Adrenal gland (tissue), 12 donors: Measurements from ENCODE around the gene POGZ. TPM values are rescaled to one million over a fixed set of nuclear protein-coding genes. Genes with fewer than 3 reads are reported as not detected.

Experiments used
- DNase-seq, 7 donors: peaks; one replicate each; pipeline ENCODE4 v3.0.0-alpha.2; 2019 to 2020
- H3K27ac ChIP-seq, 5 donors: fragments of 200-600 bp; sonication (generic) in 4 of 5; 1 replicate in 3 of 5; 2 replicates in 2 of 5; pipeline versions ENCODE4 v1.5.1 to v1.8.0; 2016 to 2020; ENCODE audit warnings: mild to moderate bottlenecking in 1 of 5
- H3K27me3 ChIP-seq: fragments of 200-600 bp; 2 replicates; pipeline ENCODE4 v1.8.0; 2021
- H3K36me3 ChIP-seq, 2 donors: fragments of 200-600 bp; replicated peaks in 1 of 2; 1 replicate in 1 of 2; 2 replicates in 1 of 2; pipeline versions ENCODE4 v1.5.1 to v1.8.0; 2018 to 2022
- H3K4me1 ChIP-seq, 2 donors: fragments of 200-600 bp; replicated peaks in 1 of 2; 1 replicate in 1 of 2; 2 replicates in 1 of 2; pipeline versions ENCODE4 v1.5.1 to v1.8.0; 2018 to 2021
- H3K4me3 ChIP-seq, 4 donors: fragments of 200-600 bp; sonication (generic) in 3 of 4; one replicate each; pipeline ENCODE4 v1.5.1; 2016 to 2018
- H3K9me3 ChIP-seq, 3 donors: fragments of 200-600 bp; sonication (generic) in 1 of 3; replicated peaks in 1 of 3; 1 replicate in 2 of 3; 2 replicates in 1 of 3; pipeline versions ENCODE4 v1.5.1 to v1.8.0; 2016 to 2021
- CTCF ChIP-seq, 6 experiments: fragments of 450-650 bp in 4 of 6; fragments of 200-600 bp in 2 of 6; sonication (generic) in 1 of 6; IDR thresholded peaks; 1 replicate in 5 of 6; 2 replicates in 1 of 6; pipeline versions ENCODE4 v1.5.1 to v1.8.0; 2016 to 2021; ENCODE audit warnings: antibody characterized with exemption in 6 of 6, mild to moderate bottlenecking in 2 of 6, moderate library complexity in 1 of 6
- POLR2A ChIP-seq, 2 donors: fragments of 450-650 bp; IDR thresholded peaks; one replicate each; pipeline ENCODE4 v1.6.1; 2017; ENCODE audit warnings: antibody characterized with exemption in 2 of 2, mild to moderate bottlenecking in 2 of 2, moderate library complexity in 1 of 2
- WGBS, 4 donors: extraction: QIAGEN DNeasy Blood & Tissue Kit in 2 of 4; methylation state at CpG; one replicate each; pipeline versions ENCODE4 v1.1.5 to v1.1.7; 2013 to 2017; 5-methylcytosine and 5-hydroxymethylcytosine counted together
- intact Hi-C, 2 donors: fragments of 100-400 bp; cut with DNase I; formaldehyde crosslinking; loops; one replicate each; pipeline versions ENCODE4 v1.14.1 to v1.15.0; 2022 to 2023
- polyA plus RNA-seq, 3 donors: library from polyadenylated mRNA; stranded (reverse); fragments of 200-250 nt in 2 of 3; fragments of 350-450 nt in 1 of 3; fragmentation: Illumina TruSeq in 1 of 3; extraction: RNeasy Lipid Tissue Mini Kit (QIAGEN cat#74804) in 1 of 3; gene quantifications; one replicate each; pipeline ENCODE4 v1.2.3, GENCODE V29; 2013 to 2014
- total RNA-seq, 9 donors: library from RNA; depleted of rRNA in 4 of 9; stranded (reverse); fragments of >200 nt in 4 of 9; fragments of 120-200 nt in 1 of 9; fragmentation: NEBNext Ultra II Directional in 1 of 9; extraction: Animal tissue kit (Norgen Biotek cat#: 25700) in 1 of 9; gene quantifications; one replicate each; pipeline versions ENCODE4 v1.1.0 to v1.2.4, GENCODE V29; 2013 to 2023
- donor health status: healthy with polysubstance abuse.
- donor health status: Bipolar disorder and iron deficiency.
- donor health status: DM: yes; HTN: yes; CAD: no.
- donor health status: DM: no; HTN: no; CAD: no.
- donor health status: DM: no; HTN: no; CAD: no.
- donor health status: DM: yes; HTN: yes; CAD: no.

The POGZ gene
- total and polyA plus RNA-seq, 12 donors = 24.0 to 117 (median 61.9) TPM

GRCh38 chr1:151485685-151486255, 26.5 kb upstream of the POGZ start:
- Histone ChIP-seq H3K4me1 (no peaks in the 10 kb centered on the region), H3K27ac (no peak overlapping the region), H3K27me3 (no peaks in the 10 kb centered on the region), H3K4me3 (no peak overlapping the region), H3K36me3 (no peaks in the 10 kb centered on the region), H3K9me3 (peaks cover 0 to 10% (median 0%) of the 10 kb centered on the region in 3 donors)
- peak in 1 of 7 donors; percentile 20 for DNase-seq
- WGBS, 4 donors = 72 to 81% (median 75%) methylated on average over 4 to 5 of the region's 5 CpGs
- intact Hi-C loops = no loop called here
- TF ChIP-seq POLR2A (IDR thresholded peaks at IDR 0.05) = no peak

- H3K4me3 ChIP-seq = no peak overlapping the region
- no peaks in the 10 kb centered on the region for H3K27me3 ChIP-seq
- no peak for DNase-seq
- intact Hi-C loops = no loop called here
- no peaks in the 10 kb centered on the region for H3K36me3 ChIP-seq
- H3K4me1 ChIP-seq = no peaks in the 10 kb centered on the region
- TF ChIP-seq CTCF (IDR thresholded peaks at IDR 0.05) = no peak
- TF ChIP-seq POLR2A (IDR thresholded peaks at IDR 0.05) = no peak
- 95 to 100% (median 98%) methylated on average over 1 of the region's 1 CpG for WGBS, 4 donors
- H3K9me3 ChIP-seq = peaks cover 0 to 10% (median 0%) of the 10 kb centered on the region in 3 donors
- H3K27ac ChIP-seq = no peak overlapping the region
Measured at GRCh38 chr1:151482017-151482416, 22.7 kb upstream of the POGZ start.

- DNase-seq = no peak
- no peak overlapping the region for H3K27ac ChIP-seq
- intact Hi-C loops = no loop called here
- TF ChIP-seq POLR2A (IDR thresholded peaks at IDR 0.05) (no peak), CTCF (IDR thresholded peaks at IDR 0.05) (no peak)
- no peak overlapping the region for H3K4me3 ChIP-seq
- no peaks in the 10 kb centered on the region for H3K4me1 ChIP-seq
- 68 to 80% (median 78%) methylated on average over 5 of the region's 5 CpGs for WGBS, 4 donors
- peaks cover 0 to 10% (median 0%) of the 10 kb centered on the region in 3 donors for H3K9me3 ChIP-seq
- no peaks in the 10 kb centered on the region for H3K27me3 ChIP-seq
- H3K36me3 ChIP-seq = no peaks in the 10 kb centered on the region
Measured at GRCh38 chr1:151479462-151479861, 20.2 kb upstream of the POGZ start.

GRCh38 chr1:151478923-151479322, 19.6 kb upstream of the POGZ start:
- TF ChIP-seq POLR2A (IDR thresholded peaks at IDR 0.05) (no peak), CTCF (IDR thresholded peaks at IDR 0.05) (no peak)
- WGBS, 4 donors = 82 to 85% (median 84%) methylated on average over 2 of the region's 2 CpGs
- peaks cover 0 to 10% (median 0%) of the 10 kb centered on the region in 3 donors for H3K9me3 ChIP-seq
- intact Hi-C loops = no loop called here
- H3K36me3 ChIP-seq = no peaks in the 10 kb centered on the region
- no peak for DNase-seq
- H3K4me3 ChIP-seq = no peak overlapping the region
- H3K27ac ChIP-seq = no peak overlapping the region
- no peaks in the 10 kb centered on the region for H3K27me3 ChIP-seq
- no peaks in the 10 kb centered on the region for H3K4me1 ChIP-seq
